HG02885 (cell line): ENCODE data around the gene BCL2L12.
"Not testable (repeated sequence)": the region's sequence is repeated elsewhere in the genome, so short reads cannot be mapped to it uniquely, and the experiment has no call there.

Experiments used
- ATAC-seq: cut with Tn5 transposase; IDR thresholded peaks from one replicate; pipeline ENCODE4 v1.9.1; 2021; ENCODE audit warnings: mild to moderate bottlenecking; ENCODE audit not compliant: unreplicated experiment, poor library complexity

BCL2L12 gene, protein sequence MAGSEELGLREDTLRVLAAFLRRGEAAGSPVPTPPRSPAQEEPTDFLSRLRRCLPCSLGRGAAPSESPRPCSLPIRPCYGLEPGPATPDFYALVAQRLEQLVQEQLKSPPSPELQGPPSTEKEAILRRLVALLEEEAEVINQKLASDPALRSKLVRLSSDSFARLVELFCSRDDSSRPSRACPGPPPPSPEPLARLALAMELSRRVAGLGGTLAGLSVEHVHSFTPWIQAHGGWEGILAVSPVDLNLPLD

DNA sequence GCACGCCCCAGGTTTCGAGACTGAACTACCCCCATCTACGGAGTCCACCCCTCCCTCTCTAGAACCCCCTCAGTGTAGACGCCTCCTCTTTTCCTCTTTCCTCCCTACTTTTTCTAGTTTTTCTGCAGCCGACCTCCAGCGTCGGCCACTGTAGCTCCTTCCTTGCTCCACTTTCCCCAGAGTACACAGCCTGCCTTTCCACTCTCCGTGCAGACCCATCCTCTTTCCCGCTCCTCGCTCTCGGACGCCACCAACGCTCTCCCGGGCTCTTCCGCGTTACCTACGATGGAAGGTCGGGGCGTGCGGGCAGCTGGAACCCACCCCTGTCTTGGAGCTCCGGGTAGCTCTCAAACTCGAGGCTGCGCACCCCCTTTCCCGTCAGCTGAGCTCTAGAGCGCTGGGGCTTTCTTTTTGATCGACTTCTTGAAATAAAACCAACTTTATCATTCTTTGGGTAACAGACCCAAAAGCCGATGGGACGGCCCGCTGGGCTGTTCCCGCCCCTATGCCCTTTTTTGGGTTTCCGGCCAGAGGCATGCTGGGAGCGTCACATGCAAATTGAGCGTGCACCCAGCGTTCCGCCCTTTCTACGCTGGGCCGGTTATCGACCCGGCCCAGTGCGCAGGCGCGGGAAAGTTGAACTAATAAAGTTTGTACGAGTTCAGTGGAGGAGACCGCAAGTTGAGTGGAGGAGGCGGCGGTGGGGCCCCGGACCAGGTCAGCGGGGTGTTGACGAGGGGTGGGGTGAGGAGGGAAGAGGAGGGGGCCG is at the start of gene BCL2L12, which contains the start of gene IRF3:
BCL2L12 (plus strand) TSS at position 583 of the 769 bp plus-strand sequence. CDS start 760 bp downstream, outside the sequence.
IRF3 (minus strand) TSS at position 507 of the 769 bp plus-strand sequence. CDS start 1,019 bp downstream, outside the sequence.
- peak; percentile 83 for ATAC-seq

DNA sequence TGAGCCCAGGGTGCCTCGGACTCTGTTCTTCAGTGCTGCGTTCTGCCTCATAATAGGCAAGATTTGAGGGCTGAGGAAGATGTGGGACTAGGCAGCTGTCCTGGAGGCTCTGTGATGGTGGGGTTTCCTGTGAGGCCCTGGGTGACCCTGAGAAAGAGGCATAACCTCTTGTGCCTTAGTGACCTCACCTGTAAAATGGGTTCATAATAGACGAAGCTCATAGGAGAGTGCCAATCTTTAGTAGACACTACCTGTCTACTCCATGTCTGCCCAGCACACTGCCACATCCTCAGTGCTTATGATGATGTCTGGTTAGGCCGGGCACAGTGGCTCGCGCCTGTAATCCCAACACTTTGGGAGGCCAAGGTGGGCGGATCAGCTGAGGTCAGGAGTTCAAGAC is 49.2 kb upstream of the BCL2L12 start:
- no peak for ATAC-seq

DNA sequence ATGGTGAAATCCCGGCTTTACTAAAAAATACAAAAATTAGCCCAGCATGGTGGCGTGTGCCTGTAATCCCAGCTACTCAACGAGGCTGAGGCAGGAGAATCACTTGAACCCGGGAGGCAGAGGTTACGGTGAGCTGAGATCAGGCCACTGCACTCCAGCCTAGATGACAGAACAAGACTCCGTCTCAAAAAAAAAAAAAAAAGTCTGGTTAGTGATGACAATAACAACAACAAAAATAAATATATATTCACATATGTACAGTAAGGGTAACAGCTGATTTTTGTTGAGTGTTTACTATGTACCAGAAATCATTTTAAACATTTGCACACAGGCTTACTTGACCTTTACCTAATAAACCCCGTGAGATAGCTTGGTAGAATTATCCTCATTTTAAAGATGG is 48.8 kb upstream of the BCL2L12 start:
- no peak for ATAC-seq

DNA sequence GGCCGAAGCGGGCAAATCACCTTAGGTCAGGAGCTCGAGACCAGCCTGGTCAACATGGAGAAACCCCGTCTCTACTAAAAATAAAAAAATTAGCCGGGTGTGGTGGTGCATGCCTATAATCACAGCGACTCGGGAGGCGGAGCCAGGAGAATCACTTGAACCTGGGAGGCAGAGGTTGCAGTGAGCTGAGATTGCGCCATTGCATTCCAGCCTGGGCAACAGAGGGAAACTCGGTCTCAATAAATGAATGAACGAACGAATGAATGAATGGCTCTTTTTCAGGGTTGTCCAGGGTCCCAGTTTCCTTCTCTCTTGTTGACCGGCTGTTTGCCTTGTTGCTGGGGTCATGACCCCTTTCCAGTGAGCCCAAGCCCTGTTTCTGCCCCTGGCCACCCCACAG is 47.9 kb upstream of the BCL2L12 start:
- ATAC-seq = not testable (repeated sequence)

DNA sequence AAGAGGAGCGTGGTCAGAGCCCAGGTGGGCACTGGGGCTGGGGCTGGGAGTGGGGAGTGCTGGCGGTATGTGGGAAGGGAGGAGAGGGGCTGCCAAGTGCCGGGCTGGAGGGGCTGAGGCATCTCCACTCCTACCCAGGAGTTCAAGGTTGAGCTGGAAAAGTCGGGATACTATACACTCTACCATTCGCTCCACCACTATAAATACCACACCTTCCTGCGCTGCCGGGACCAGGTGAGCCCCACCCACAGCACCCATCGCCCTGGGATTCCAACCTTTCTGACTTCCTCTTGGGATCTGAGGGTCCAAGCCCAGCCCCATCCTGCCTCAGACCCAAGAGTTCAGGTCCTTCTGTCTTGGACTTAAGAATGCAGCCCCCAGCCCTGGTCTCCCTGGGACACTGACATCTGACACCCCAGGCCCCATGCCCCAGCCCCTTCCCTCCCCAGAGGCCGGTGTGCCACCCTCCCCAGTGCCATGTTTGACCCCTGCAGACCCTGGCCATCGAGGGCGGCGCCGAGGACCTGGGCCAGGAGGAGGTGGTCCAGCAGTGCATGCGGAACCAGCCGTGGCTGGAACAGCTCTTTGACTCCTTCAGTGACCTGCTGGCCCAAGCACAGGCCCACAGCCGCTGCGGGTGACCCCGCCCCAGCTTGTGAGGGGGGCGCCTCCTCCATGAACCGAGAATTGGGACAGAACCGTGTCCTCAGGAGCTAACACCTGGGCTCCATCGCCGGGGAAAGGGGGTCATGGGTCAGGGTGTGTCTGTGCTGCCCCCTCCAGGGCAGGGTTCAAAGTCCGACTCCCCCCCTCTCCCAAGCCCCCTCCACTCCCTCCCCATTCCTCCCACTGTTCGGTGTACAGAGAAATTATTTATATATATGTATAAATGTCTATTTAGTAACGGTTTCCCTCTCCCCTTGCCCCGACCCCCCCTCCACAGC is 40.5 kb upstream of the BCL2L12 start:
- ATAC-seq = no peak

DNA sequence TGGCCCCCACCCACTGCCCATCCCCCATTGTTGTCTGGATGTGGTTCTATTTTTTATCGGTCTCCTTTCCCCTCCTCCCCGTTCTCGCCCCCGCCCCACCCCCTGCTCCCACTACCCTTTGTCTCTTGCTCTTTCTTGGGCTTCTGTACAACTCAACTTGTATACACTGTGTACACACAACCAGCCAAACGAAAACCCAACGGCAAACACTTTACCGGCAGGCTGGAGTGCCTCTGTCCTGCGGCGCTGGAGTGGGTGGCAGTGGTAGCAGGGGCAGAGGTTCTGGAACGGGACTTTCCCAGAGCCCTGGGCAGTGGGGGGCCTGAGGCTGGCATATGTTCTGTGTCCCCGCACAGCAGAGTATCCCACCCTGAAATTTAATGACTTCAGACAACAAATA is 39.5 kb upstream of the BCL2L12 start:
- ATAC-seq = no peak

DNA sequence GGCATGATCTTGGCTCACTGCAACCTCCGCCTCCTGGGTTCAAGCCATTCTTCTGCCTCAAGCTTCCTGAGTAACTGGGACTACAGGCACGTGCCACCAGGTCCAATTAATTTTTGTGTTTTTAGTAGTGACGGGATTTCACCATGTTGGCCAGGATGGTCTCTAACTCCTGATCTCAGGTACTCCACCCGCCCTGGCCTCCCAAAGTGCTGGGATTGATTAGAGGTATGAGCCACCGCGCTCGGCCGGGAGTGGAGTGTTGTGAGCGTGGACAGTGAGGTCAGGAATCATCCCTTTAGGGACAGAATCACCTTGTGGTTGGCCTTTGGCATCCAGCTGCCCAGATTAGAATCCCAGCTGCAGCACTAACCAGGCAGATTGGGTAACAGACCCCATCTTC is 36.1 kb upstream of the BCL2L12 start:
- no peak for ATAC-seq

DNA sequence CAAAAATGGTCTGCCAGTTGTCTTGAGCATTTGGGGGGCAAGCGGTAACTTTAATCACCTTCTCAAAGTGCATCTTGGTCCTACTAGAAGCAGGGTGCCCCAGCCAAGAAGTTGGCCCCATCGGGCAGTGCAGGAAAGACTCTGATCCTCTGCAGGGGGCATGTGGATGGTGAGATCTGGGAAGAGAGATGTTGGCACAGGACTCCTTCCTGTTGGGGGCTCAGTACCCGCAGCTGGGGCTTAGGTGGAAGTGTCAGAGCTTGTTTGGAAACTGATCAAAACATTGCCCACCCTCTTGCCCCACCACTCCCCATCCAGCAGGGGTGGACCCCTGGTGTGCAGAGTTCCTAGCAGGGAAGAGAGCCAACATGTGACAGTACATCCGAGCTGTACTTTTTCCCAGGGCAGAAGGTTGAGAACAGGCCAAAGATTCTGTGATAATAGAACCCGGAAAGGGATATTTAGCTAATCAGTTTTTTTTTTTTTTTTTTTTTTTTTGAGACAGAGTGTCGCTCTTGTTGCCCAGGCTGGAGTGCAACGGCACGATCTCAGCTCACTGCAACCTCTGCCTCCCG is 34.6 kb upstream of the BCL2L12 start:
- ATAC-seq = no peak

DNA sequence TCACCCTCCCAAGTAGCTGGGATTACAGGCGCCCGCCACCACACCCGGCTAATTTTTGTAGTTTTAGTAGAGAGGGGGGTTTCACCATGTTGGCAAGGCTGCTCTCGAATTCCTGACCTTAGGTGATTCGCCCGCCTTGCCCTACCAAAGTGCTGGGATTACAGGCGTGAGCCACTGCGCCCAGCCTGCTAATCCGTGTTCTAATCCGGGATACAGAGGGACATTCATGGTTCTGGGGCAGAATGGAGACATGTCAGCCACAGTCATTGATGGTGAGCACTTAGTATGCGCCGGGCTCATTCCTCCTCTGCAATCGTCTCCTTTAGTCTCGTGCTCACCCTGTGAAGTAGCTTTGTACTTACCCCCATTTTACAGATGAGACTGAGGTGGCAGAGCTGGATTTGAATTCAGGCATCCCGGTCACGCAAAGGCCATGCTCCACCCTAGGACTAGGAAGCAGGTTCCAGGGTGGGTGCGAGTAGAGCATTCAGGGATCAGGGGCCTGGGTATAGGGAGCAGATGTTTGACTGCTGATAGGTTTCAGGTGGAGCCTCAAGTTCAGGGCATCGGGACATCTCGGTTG is 34.0 kb upstream of the BCL2L12 start:
- no peak for ATAC-seq

DNA sequence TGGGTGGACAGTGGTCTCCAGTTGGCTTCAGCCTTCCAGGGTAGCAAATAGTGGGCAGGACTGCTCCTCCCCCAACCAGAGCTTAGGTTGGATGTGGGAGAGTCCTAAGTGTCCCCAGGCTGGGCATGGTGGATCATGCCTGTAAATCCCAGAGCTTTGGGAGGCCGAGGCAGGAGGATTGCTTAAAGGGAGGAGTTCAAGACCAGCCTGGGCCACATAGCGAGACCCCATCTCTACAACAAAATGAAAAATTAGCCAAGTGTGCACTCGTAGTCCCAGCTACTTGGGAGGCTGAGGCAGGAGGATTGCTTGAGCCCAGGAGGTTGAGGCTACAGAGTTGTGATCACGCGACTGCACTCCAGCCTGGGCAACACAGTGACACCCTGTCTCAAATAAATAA is 33.2 kb upstream of the BCL2L12 start:
- no peak for ATAC-seq

DNA sequence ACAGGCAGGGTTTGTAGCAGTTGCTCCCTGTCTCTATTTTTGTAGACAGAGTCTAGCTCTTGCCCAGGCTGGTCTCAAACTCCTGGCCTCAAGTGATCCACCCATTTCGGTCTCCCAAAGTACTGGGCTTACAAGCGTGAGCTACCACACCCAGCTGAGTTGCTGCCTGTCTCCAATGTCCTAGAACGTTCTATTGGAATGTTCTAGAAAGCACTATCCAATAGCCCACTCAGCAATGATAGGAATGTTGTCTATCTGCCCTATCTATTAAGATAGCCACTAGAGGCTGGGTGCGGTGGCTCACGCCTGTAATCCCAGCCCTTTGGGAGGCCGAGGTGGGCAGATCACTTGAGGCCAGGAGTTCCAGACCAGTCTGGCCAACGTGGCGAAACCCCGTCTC is 32.5 kb upstream of the BCL2L12 start:
- ATAC-seq = not testable (repeated sequence)

DNA sequence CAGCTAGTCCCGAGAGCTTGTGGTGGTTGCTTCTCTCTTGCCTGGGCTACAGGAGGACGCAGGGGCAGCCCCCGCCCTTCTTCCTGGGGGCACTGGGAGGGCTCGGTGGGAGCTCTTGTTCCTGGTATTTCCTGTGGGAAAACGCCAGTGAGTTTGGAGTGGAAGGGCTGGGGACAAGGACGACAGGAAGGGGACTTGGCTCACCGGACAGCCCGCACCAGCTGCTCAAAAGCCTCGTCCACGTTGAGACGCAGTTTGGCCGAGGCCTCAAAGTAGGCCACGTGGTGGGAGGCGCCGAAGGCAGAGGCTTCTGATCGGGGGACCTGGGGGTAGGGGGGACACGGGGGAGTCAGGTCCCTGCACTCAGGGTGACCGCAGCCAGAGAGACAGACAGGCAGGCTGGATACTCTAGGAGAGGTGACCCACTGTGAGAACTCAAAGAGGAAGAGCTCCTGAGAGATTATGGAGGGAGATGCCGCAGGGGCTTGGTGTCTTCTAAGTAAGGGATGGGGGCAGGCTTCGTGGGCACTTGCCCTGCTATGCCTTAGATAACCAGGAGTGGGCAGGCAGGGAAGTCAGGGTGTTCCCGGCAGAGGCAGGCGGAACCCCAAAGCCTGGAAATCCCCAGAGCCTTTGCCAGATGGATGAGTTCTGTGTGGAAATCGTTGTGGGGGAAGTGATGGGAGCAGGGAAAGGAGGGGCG is 30.1 kb upstream of the BCL2L12 start:
- no peak for ATAC-seq

DNA sequence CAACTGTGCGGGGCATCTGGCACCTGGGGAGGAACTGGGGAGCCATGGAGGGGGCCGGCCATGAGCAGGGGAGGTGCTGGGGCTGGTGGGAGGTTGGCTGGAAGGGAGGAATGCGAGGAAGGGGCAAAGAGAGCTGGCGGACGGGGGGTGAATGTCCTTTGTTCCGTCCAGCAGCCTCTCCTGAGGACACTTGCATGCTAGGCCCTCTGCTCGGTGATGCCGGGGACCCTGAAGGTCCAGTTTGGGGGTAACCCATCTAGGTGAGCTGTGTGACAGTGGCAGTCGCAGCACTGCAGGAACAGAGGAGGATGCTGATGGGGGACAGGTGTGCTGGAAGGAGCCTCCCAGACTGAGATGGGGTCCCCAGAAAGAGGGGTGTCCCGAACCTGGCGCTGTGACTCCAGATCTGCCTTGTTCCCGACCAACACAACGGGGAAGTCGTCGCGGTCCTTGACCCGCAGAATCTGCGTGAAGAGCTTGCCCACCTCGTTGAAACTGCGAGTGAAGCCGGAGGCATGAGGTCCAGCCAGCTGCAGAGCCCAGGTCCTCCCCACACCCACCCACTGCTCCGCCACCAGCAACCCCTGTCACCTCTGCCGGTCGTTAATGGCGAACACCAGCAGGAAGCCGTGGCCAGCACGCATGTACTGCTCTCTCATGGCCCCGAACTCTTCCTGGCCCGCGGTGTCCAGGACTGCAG is 29.4 kb upstream of the BCL2L12 start:
- no peak for ATAC-seq

DNA sequence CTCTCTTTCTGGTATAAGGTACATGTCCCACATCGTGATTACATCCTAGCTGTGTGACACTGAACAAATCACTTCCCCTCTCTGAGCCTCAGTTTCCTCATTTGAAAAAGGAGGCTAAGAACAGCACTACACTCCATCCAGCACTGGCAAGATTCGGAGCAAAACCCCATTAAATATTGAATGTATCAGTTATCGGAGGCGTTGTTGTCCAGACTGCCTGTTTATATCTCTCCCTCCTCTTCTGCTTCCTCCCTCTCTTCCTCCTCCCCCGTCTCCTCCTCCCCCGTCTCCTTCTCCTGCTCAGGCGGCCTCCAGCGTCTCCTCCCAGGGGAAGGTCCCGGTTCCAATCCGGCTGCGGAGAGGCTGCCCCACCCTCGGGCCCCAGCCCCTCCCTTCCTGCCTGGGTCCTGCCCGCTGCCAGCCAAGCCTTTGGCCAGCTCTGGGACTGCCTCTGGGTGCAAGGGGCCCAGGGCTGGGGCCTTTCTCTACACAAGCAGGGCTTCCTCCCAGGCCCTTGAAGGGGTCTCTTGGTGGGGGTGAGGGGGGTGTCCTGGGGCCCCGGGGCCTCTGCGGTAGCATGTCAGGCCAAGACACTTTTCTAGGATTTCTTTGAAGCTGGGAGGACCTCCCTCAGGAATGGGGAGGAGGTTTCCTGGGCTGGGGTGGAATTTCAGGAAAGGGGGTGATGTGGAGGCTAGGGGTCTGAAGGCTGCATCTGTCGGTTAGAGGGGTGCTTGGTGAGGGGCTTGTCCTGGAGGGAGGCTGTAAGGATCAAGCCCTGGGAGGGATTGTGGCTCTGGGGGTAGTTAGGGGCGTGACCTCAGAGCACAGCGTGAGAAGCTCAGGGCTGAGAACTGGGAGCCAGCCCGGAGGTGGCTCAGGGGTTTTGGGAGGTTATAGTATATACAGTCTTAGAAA is 27.7 kb upstream of the BCL2L12 start:
- ATAC-seq = no peak

DNA sequence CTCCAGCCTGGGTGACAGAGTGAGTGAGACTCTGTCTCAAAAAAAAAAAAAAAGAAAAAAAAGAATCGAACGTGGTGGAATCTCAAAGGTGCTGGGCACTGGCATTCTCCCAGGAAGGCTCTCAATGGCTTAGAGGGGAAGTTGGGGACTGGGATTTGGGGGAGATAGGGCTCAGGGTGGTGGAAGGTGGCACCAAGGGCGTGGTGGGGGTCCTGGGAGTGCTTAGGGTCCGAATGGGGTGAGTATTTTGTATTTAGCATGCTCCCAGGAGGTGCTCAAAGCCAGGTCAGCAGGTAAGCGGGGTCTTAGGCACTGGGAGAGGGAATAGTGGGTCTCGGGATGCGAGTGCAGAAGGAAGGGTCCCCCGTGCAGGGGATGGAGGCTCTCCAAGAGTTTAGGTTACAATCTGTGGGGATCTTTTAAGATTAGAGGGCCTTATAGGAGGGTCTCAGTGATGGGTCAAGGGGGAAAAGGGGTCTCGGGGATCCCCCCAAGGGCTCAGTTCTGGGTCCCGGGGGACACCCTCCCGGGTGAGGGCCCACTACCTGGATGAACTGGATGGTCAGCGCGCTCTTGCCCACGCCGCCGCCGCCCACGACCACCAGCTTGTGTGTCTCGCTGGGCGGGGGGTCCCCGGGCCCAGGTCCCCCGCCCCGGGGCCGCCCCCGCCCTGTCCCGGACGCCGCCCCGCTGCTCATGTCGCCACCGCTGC is 26.2 kb upstream of the BCL2L12 start:
- ATAC-seq = no peak

DNA sequence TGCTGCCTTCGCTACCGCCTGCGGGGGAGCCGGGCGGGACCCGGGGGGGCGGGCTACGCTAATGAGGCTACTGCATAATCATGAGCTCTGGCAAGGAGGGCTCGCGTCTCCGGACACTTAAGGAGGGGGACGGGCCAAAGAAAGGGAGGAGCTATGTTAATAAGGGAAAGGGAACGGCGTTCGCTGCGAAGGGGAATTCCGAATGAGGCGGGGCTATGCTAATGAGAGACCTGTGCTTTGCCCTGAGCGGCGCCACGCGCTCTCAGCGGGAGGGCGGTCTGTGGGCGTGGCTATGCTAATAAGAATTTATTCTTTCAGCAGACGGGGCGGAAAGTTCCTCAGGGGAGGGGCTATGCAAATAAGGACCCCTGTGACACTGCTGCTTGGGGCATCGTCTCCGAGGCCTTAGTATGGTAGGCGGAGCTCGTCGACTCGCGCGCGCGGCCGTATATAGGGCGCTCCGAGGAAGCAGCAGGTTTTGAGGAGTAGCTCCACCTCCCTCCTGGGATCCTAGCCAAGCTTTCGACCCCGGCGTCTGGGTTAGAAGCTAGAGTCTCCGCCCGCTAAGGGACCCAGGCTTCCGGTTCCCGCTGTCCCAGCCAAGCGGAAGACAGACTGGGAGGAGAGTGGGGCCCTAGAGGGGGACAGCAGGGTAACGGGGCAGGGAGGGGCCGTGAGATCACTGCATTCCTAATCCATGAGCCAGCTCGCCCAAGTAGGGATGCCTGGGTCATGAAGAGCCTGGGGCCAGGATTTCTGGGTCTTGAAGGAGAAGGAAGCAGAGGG is 25.4 kb upstream of the BCL2L12 start, which contains the start of gene RRAS:
RRAS (minus strand) TSS at position 31 of the 786 bp plus-strand sequence. CDS start 45 bp downstream, outside the sequence.
- peak; percentile 61 for ATAC-seq
